ENCODE measurements around the gene SIRPB2. TPM values are rescaled to one million over a fixed set of nuclear protein-coding genes. Genes with fewer than 3 reads are reported as not detected.

SIRPB2 gene
- total and polyA plus RNA-seq, 2 donors from 2014 or later, result 0.86 to 8.2 TPM

- DNase-seq, result no peak
- Histone ChIP-seq H3K36me3 (ENCODE audit: control insufficient read depth in 2 of 3, insufficient read depth in 3 of 3, low read length in 3 of 3) (no peaks in the 10 kb centered on the region), H3K9me3 (ENCODE audit: control insufficient read depth in 2 of 3, insufficient read depth in 1 of 3, low read length in 3 of 3) (no peaks in the 10 kb centered on the region), H3K9ac (ENCODE audit: low read length in 3 of 3) (no peak overlapping the region), H3K27me3 (ENCODE audit: control insufficient read depth, insufficient read depth, low read length) (no peaks in the 10 kb centered on the region), H3K4me1 (ENCODE audit: control insufficient read depth in 2 of 3, insufficient read depth in 2 of 3, low read depth in 1 of 3, low read length in 3 of 3) (no peaks in the 10 kb centered on the region), H3K4me3 (ENCODE audit: low read length in 3 of 3) (no peak overlapping the region), H3K27ac (ENCODE audit: low read depth in 2 of 2, low read length in 2 of 2) (no peak overlapping the region)
- no peak for FAIRE-seq
- TF ChIP-seq CTCF (IDR thresholded peaks at IDR 0.05; ENCODE audit: borderline replicate concordance, extremely low read depth, insufficient read depth), result no peak
- intact Hi-C loops (cut with DNase I), result no loop called here
These were observed 35.7 kb upstream of the SIRPB2 start for GRCh38 chr20:1526896-1527295.

GRCh38 chr20:1526310-1526709 lies 35.1 kb upstream of the SIRPB2 start:
- intact Hi-C loops (cut with DNase I), result no loop called here
- no peak for FAIRE-seq
- no peak for TF ChIP-seq CTCF (IDR thresholded peaks at IDR 0.05; ENCODE audit: borderline replicate concordance, extremely low read depth, insufficient read depth)

GRCh38 chr20:1524004-1524403 lies 32.8 kb upstream of the SIRPB2 start:
- no peaks in the 10 kb centered on the region for H3K4me1 ChIP-seq (ENCODE audit: control insufficient read depth in 2 of 3, insufficient read depth in 2 of 3, low read depth in 1 of 3, low read length in 3 of 3)

More at GRCh38 chr20:1526310-1526709, 35.1 kb upstream of the SIRPB2 start:
- Histone ChIP-seq H3K4me3 (ENCODE audit: low read length in 3 of 3) (no peak overlapping the region), H3K27ac (ENCODE audit: low read depth in 2 of 2, low read length in 2 of 2) (no peak overlapping the region), H3K4me1 (ENCODE audit: control insufficient read depth in 2 of 3, insufficient read depth in 2 of 3, low read depth in 1 of 3, low read length in 3 of 3) (no peaks in the 10 kb centered on the region), H3K36me3 (ENCODE audit: control insufficient read depth in 2 of 3, insufficient read depth in 3 of 3, low read length in 3 of 3) (no peaks in the 10 kb centered on the region), H3K9ac (ENCODE audit: low read length in 3 of 3) (no peak overlapping the region), H3K9me3 (ENCODE audit: control insufficient read depth in 2 of 3, insufficient read depth in 1 of 3, low read length in 3 of 3) (no peaks in the 10 kb centered on the region), H3K27me3 (ENCODE audit: control insufficient read depth, insufficient read depth, low read length) (no peaks in the 10 kb centered on the region)
- DNase-seq, result no peak

More at GRCh38 chr20:1524004-1524403, 32.8 kb upstream of the SIRPB2 start:
- Histone ChIP-seq H3K27ac (ENCODE audit: low read depth in 2 of 2, low read length in 2 of 2) (no peak overlapping the region), H3K36me3 (ENCODE audit: control insufficient read depth in 2 of 3, insufficient read depth in 3 of 3, low read length in 3 of 3) (no peaks in the 10 kb centered on the region), H3K4me3 (ENCODE audit: low read length in 3 of 3) (no peak overlapping the region), H3K9ac (ENCODE audit: low read length in 3 of 3) (no peak overlapping the region), H3K9me3 (ENCODE audit: control insufficient read depth in 2 of 3, insufficient read depth in 1 of 3, low read length in 3 of 3) (no peaks in the 10 kb centered on the region), H3K27me3 (ENCODE audit: control insufficient read depth, insufficient read depth, low read length) (no peaks in the 10 kb centered on the region)
- no peak for FAIRE-seq
- DNase-seq, result peak in 1 of 5 donors; percentile 8
- intact Hi-C loops (cut with DNase I), result no loop called here
- no peak for TF ChIP-seq CTCF (IDR thresholded peaks at IDR 0.05; ENCODE audit: borderline replicate concordance, extremely low read depth, insufficient read depth)

Data from kidney (tissue), 14 donors.